Adrenal gland (tissue), 5 donors: ENCODE measurements around the gene WDR70.

Source experiments
- POLR2A ChIP-seq, 2 donors: fragments of 450-650 bp; IDR thresholded peaks; one replicate each; pipeline ENCODE4 v1.6.1; 2017; ENCODE audit warnings: antibody characterized with exemption in 2 of 2, mild to moderate bottlenecking in 2 of 2, moderate library complexity in 1 of 2
- TF ChIP-seq, protein P1 (sequence below), 6 experiments: fragments of 450-650 bp in 4 of 6; fragments of 200-600 bp in 2 of 6; sonication (generic) in 1 of 6; IDR thresholded peaks; 1 replicate in 5 of 6; 2 replicates in 1 of 6; pipeline versions ENCODE4 v1.5.1 to v1.8.0; 2016 to 2021; ENCODE audit warnings: antibody characterized with exemption in 6 of 6, mild to moderate bottlenecking in 2 of 6, moderate library complexity in 1 of 6
- donor health status: DM: no; HTN: no; CAD: no.

DNA sequence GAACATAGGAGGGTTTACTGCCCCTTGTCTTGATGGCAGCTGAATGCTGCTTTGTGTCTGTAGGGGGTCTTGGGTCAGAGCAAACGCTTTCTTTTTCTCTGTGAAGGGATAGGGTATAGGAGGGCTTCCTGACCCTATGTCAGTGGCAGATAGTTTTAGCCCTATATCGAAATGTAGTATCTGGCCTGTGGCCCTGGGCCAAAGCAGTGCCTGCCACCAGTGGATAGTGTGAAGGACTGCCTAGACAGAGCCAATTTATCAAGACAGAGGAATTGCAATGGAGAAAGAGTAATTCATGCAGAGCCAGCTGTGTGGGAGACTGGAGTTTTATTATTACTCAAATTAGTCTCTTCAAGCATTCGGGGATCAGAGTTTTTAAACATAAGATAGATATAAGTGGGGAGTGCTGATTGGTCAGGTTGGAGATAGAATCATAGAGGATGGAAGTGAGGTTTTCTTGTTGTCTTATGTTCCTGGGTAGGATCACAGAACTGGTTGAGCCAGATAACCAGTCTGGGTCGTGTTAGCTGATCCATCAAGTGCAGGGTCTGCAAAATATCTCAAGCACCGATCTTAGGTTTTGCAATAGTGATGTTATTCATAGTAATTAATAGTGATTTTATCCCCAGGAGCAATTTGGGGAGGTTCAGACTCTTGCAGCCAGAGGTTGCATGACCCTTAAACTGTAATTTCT lies 282.3 kb downstream of the WDR70 start:
- TF ChIP-seq POLR2A (IDR thresholded peaks at IDR 0.05): no peak
- TF ChIP-seq, protein P1, sequence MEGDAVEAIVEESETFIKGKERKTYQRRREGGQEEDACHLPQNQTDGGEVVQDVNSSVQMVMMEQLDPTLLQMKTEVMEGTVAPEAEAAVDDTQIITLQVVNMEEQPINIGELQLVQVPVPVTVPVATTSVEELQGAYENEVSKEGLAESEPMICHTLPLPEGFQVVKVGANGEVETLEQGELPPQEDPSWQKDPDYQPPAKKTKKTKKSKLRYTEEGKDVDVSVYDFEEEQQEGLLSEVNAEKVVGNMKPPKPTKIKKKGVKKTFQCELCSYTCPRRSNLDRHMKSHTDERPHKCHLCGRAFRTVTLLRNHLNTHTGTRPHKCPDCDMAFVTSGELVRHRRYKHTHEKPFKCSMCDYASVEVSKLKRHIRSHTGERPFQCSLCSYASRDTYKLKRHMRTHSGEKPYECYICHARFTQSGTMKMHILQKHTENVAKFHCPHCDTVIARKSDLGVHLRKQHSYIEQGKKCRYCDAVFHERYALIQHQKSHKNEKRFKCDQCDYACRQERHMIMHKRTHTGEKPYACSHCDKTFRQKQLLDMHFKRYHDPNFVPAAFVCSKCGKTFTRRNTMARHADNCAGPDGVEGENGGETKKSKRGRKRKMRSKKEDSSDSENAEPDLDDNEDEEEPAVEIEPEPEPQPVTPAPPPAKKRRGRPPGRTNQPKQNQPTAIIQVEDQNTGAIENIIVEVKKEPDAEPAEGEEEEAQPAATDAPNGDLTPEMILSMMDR (IDR thresholded peaks at IDR 0.05): no peak
